Loucy (cell line): ENCODE data around the gene ITPKB.

Source experiments
- H2AFZ ChIP-seq: fragments of 200-600 bp; sonication (generic); 2 replicates; pipeline ENCODE4 v1.6.0; 2016; ENCODE audit warnings: antibody characterized with exemption, mild to moderate bottlenecking, low read length, moderate library complexity
- H3F3A ChIP-seq: fragments of 200-600 bp; 2 replicates; pipeline ENCODE4 v1.6.0; 2016; ENCODE audit warnings: antibody characterized with exemption, low read depth, mild to moderate bottlenecking
- H3K27me3 ChIP-seq: fragments of 200-600 bp; sonication (generic); 2 replicates; pipeline ENCODE4 v1.6.1; 2014; ENCODE audit warnings: low read length, mild to moderate bottlenecking; ENCODE audit not compliant: insufficient read depth, poor library complexity, severe bottlenecking
- H3K36me3 ChIP-seq: fragments of 200-600 bp; sonication (generic); 2 replicates; pipeline ENCODE4 v1.6.1; 2016; ENCODE audit warnings: low read length; ENCODE audit not compliant: insufficient read depth
- H3K4me1 ChIP-seq: fragments of 200-600 bp; sonication (generic); 2 replicates; pipeline ENCODE4 v1.5.1; 2014; ENCODE audit warnings: low read length, mild to moderate bottlenecking; ENCODE audit not compliant: insufficient read depth, poor library complexity, severe bottlenecking
- H3K4me2 ChIP-seq: fragments of 200-600 bp; sonication (generic); 2 replicates; pipeline ENCODE4 v1.6.0; 2014; ENCODE audit warnings: antibody characterized with exemption, low read length, low read depth, mild to moderate bottlenecking; ENCODE audit not compliant: poor library complexity, severe bottlenecking
- H3K4me3 ChIP-seq: fragments of 200-600 bp; sonication (generic); 2 replicates; pipeline ENCODE4 v1.5.1; 2014; ENCODE audit warnings: low read length, mild to moderate bottlenecking, mixed read lengths; ENCODE audit not compliant: poor library complexity, severe bottlenecking
- H3K79me2 ChIP-seq: fragments of 200-600 bp; sonication (generic); 2 replicates; pipeline ENCODE4 v1.6.1; 2014; ENCODE audit warnings: low read length; ENCODE audit not compliant: insufficient read depth
- H3K9ac ChIP-seq: fragments of 200-600 bp; sonication (generic); 2 replicates; pipeline ENCODE4 v1.6.0; 2014; ENCODE audit warnings: mild to moderate bottlenecking, low read depth, low read length, moderate library complexity; ENCODE audit not compliant: poor library complexity, severe bottlenecking
- H3K9me2 ChIP-seq: fragments of 200-600 bp; sonication (generic); replicated peaks from 2 replicates; pipeline ENCODE4 v1.6.1; 2016; ENCODE audit warnings: low read depth, low read length, mixed read lengths
- H3K9me3 ChIP-seq: fragments of 200-600 bp; sonication (generic); 2 replicates; pipeline ENCODE4 v1.6.1; 2014; ENCODE audit warnings: mild to moderate bottlenecking, antibody characterized with exemption, low read length, low read depth; ENCODE audit not compliant: insufficient read depth
- H4K20me1 ChIP-seq: fragments of 200-600 bp; sonication (generic); 2 replicates; pipeline ENCODE4 v1.6.0; 2014; ENCODE audit warnings: antibody characterized with exemption, low read length, mild to moderate bottlenecking; ENCODE audit not compliant: insufficient read depth, poor library complexity, severe bottlenecking
- CTCF ChIP-seq: fragments of 200-600 bp; sonication (generic); conservative IDR thresholded peaks from 2 replicates; pipeline ENCODE4 v1.5.1; 2014; ENCODE audit warnings: mild to moderate bottlenecking, antibody characterized with exemption, low read length
- EZH2phosphoT487 ChIP-seq: fragments of 200-600 bp; IDR thresholded peaks from 2 replicates; pipeline ENCODE4 v1.6.1; 2018; ENCODE audit warnings: antibody characterized with exemption, mild to moderate bottlenecking, moderate library complexity, borderline replicate concordance

The ITPKB gene

GRCh38 chr1:226697929-226698544 lies 41.0 kb downstream of the ITPKB start:
- no peaks in the 10 kb centered on the region for H3K9me3 ChIP-seq
- TF ChIP-seq CTCF (no peak), EZH2phosphoT487 (no peak)
- no peak overlapping the region for H2AFZ ChIP-seq
- peaks cover 80% of the 10 kb centered on the region for H3K79me2 ChIP-seq
- no peak overlapping the region for H3K4me2 ChIP-seq
- H4K20me1 ChIP-seq = no peaks in the 10 kb centered on the region
- H3K4me3 ChIP-seq = no peak overlapping the region
- H3F3A ChIP-seq = no peaks in the 10 kb centered on the region
- H3K27me3 ChIP-seq = no peaks in the 10 kb centered on the region
- peaks cover 53% of the 10 kb centered on the region; the same call in 1 of the 2 replicates for H3K36me3 ChIP-seq
- no peak overlapping the region for H3K9ac ChIP-seq
- H3K9me2 ChIP-seq = no peaks in the 10 kb centered on the region
- peaks cover 7% of the 10 kb centered on the region for H3K4me1 ChIP-seq

- Histone ChIP-seq H3K9me2 (no peaks in the 10 kb centered on the region), H3K9ac (no peak overlapping the region), H3K4me1 (peaks cover under 1% of the 10 kb centered on the region), H3K9me3 (no peaks in the 10 kb centered on the region), H2AFZ (no peak overlapping the region), H3K27me3 (no peaks in the 10 kb centered on the region), H3K4me3 (no peak overlapping the region), H3F3A (no peaks in the 10 kb centered on the region), H4K20me1 (no peaks in the 10 kb centered on the region), H3K79me2 (peaks cover 79% of the 10 kb centered on the region), H3K36me3 (peaks cover 60% of the 10 kb centered on the region; the same call in 1 of the 2 replicates), H3K4me2 (no peak overlapping the region)
- TF ChIP-seq EZH2phosphoT487 (no peak), CTCF (no peak)
Measured at GRCh38 chr1:226697151-226697928, 41.7 kb downstream of the ITPKB start.

GRCh38 chr1:226696547-226696946 lies 42.5 kb downstream of the ITPKB start:
- no peaks in the 10 kb centered on the region for H3F3A ChIP-seq
- H3K4me1 ChIP-seq = no peaks in the 10 kb centered on the region
- H3K4me2 ChIP-seq = no peak overlapping the region
- no peaks in the 10 kb centered on the region for H4K20me1 ChIP-seq
- H2AFZ ChIP-seq = no peak overlapping the region
- peaks cover 62% of the 10 kb centered on the region; the same call in 1 of the 2 replicates for H3K36me3 ChIP-seq
- H3K9ac ChIP-seq = no peak overlapping the region
- H3K27me3 ChIP-seq = no peaks in the 10 kb centered on the region
- TF ChIP-seq CTCF = no peak
- no peak for TF ChIP-seq EZH2phosphoT487
- peaks cover 79% of the 10 kb centered on the region for H3K79me2 ChIP-seq
- H3K4me3 ChIP-seq = no peak overlapping the region
- H3K9me3 ChIP-seq = no peaks in the 10 kb centered on the region
- H3K9me2 ChIP-seq = no peaks in the 10 kb centered on the region
